ENCODE measurements around the gene DCP2. TPM values are rescaled to one million over a fixed set of nuclear protein-coding genes. Genes with fewer than 3 reads are reported as not detected.

DCP2 gene
- total RNA-seq, 4 donors from 2014 or later: 11.3 to 45.5 (median 23.0) TPM

GRCh38 chr5:113020461-113021273, 44.1 kb downstream of the DCP2 start:
- no peaks in the 10 kb centered on the region for H3K27me3 ChIP-seq
- no peaks in the 10 kb centered on the region for H3K9me3 ChIP-seq
- DNase-seq (ENCODE audit: low spot score in 2 of 2): no peak
- no peaks in the 10 kb centered on the region for H3K4me1 ChIP-seq
- TF ChIP-seq CTCF (IDR thresholded peaks at IDR 0.05) (no peak), POLR2A (IDR thresholded peaks at IDR 0.05) (no peak), POLR2AphosphoS5 (IDR thresholded peaks at IDR 0.05) (no peak), EP300 (IDR thresholded peaks at IDR 0.05) (no peak)
- H3K4me3 ChIP-seq: no peak overlapping the region
- H3K36me3 ChIP-seq: peaks cover 32% of the 10 kb centered on the region
- WGBS: 88% methylated on average over 11 of the region's 11 CpGs
- no peak overlapping the region for H3K27ac ChIP-seq

GRCh38 chr5:113022661-113023060, 46.1 kb downstream of the DCP2 start:
- no peak overlapping the region for H3K27ac ChIP-seq
- no peaks in the 10 kb centered on the region for H3K4me1 ChIP-seq
- H3K36me3 ChIP-seq: peaks cover 47% of the 10 kb centered on the region
- WGBS: 68% methylated on average over 2 of the region's 2 CpGs
- no peaks in the 10 kb centered on the region for H3K9me3 ChIP-seq
- no peak for DNase-seq (ENCODE audit: low spot score in 2 of 2)
- H3K27me3 ChIP-seq: no peaks in the 10 kb centered on the region
- no peak for TF ChIP-seq POLR2AphosphoS5 (IDR thresholded peaks at IDR 0.05)
- no peak for TF ChIP-seq CTCF (IDR thresholded peaks at IDR 0.05)
- TF ChIP-seq EP300 (IDR thresholded peaks at IDR 0.05): no peak
- TF ChIP-seq POLR2A (IDR thresholded peaks at IDR 0.05): no peak
- no peak overlapping the region for H3K4me3 ChIP-seq

GRCh38 chr5:113024076-113024697, 47.6 kb downstream of the DCP2 start:
- H3K27ac ChIP-seq: no peak overlapping the region
- WGBS: 80% methylated on average over 6 of the region's 6 CpGs
- H3K4me3 ChIP-seq: no peak overlapping the region
- H3K27me3 ChIP-seq: no peaks in the 10 kb centered on the region
- H3K4me1 ChIP-seq: no peaks in the 10 kb centered on the region
- peaks cover 59% of the 10 kb centered on the region for H3K36me3 ChIP-seq
- H3K9me3 ChIP-seq: no peaks in the 10 kb centered on the region
- TF ChIP-seq POLR2AphosphoS5 (IDR thresholded peaks at IDR 0.05) (no peak), EP300 (IDR thresholded peaks at IDR 0.05) (no peak), CTCF (IDR thresholded peaks at IDR 0.05) (no peak), POLR2A (IDR thresholded peaks at IDR 0.05) (no peak)
- DNase-seq (ENCODE audit: low spot score in 2 of 2): no peak

GRCh38 chr5:113025596-113025995, 49.0 kb downstream of the DCP2 start:
- peaks cover 61% of the 10 kb centered on the region for H3K36me3 ChIP-seq
- H3K27ac ChIP-seq: no peak overlapping the region
- no peak overlapping the region for H3K4me3 ChIP-seq
- H3K9me3 ChIP-seq: no peaks in the 10 kb centered on the region
- DNase-seq (ENCODE audit: low spot score in 2 of 2): no peak
- H3K4me1 ChIP-seq: no peaks in the 10 kb centered on the region
- H3K27me3 ChIP-seq: no peaks in the 10 kb centered on the region
- TF ChIP-seq POLR2AphosphoS5 (IDR thresholded peaks at IDR 0.05): no peak
- TF ChIP-seq POLR2A (IDR thresholded peaks at IDR 0.05): no peak
- TF ChIP-seq CTCF (IDR thresholded peaks at IDR 0.05): no peak
- no peak for TF ChIP-seq EP300 (IDR thresholded peaks at IDR 0.05)
- 93% methylated on average over 4 of the region's 4 CpGs for WGBS

- no peak for DNase-seq (ENCODE audit: low spot score in 2 of 2)
- Histone ChIP-seq H3K4me1 (no peaks in the 10 kb centered on the region), H3K4me3 (no peak overlapping the region), H3K36me3 (peaks cover 55% of the 10 kb centered on the region), H3K9me3 (no peaks in the 10 kb centered on the region), H3K27ac (no peak overlapping the region), H3K27me3 (no peaks in the 10 kb centered on the region)
- TF ChIP-seq POLR2AphosphoS5 (IDR thresholded peaks at IDR 0.05) (no peak), EP300 (IDR thresholded peaks at IDR 0.05) (no peak), CTCF (IDR thresholded peaks at IDR 0.05) (no peak), POLR2A (IDR thresholded peaks at IDR 0.05) (no peak)
- WGBS: 95% methylated on average over 4 of the region's 4 CpGs
These were observed 49.6 kb downstream of the DCP2 start for GRCh38 chr5:113026211-113026610.

Data from suprapubic skin (tissue), 4 donors.